GM21367 (cell line): ENCODE measurements around the gene C7orf25.

Experiments
- ATAC-seq: cut with Tn5 transposase; IDR thresholded peaks from one replicate; pipeline ENCODE4 v1.9.1; 2021; ENCODE audit not compliant: unreplicated experiment

The C7orf25 gene

GRCh38 chr7:42880392-42880791 lies 31.5 kb downstream of the C7orf25 start:
- ATAC-seq: no peak

DNA sequence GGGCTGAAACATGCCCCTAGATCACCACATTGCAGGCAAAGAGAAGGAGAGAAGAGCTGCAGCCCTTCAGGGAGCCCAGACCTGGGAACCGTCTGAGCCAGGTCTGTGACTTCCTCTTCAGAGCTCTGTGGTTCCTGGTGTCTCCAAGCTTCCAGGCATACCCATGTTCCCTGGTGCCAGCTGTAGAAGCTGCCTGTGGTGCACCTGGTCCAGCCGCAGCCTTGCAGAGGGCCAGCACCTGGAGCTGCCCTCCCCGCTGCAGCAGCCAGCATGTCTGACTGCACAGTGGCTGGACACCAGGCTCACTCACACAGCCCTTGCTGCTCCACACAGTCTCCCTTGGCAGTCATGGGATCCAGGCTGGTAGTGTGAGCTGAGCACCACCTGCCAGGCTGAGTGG lies 33.6 kb downstream of the C7orf25 start:
- ATAC-seq: no peak

DNA sequence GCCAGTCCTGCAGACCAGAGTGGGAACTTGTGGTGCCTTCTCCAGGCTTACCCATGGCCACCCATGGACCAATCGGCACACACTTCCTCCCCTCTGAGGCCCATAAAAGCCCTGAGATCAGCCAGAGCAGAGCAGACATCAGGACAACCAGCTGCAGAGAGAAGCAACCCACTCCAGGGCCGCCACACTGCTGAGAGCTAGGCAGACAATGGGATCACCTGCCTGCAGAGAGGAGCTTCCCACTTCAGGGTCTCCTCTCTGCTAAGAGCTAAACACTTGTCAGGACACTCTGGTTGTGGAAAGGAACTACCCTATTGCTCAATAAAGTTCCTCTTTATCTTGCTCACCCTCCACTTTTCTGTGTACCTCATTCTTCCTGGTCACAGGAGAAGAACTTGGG lies 34.0 kb downstream of the C7orf25 start:
- ATAC-seq: no peak

GRCh38 chr7:42876182-42877068 lies 35.4 kb downstream of the C7orf25 start:
- peak; percentile 91 for ATAC-seq

GRCh38 chr7:42869131-42870020 lies 42.5 kb downstream of the C7orf25 start:
- peak; percentile 93 for ATAC-seq

GRCh38 chr7:42868480-42868879 lies 43.4 kb downstream of the C7orf25 start:
- no peak for ATAC-seq
